Measurements from ENCODE around the gene EHBP1.

- no peak for TF ChIP-seq CTCF (IDR thresholded peaks at IDR 0.05 in 4 of 5, conservative IDR thresholded peaks at IDR 0.05 in 1 of 5)
- no peak for TF ChIP-seq POLR2A (IDR thresholded peaks at IDR 0.05)
These were observed 19.4 kb upstream of the EHBP1 start for GRCh38 chr2:62686012-62686685.

All from gastrocnemius medialis (tissue), 4 donors.